ENCODE results near the gene LBR. TPM values are rescaled to one million over a fixed set of nuclear protein-coding genes. Genes with fewer than 3 reads are reported as not detected.

The LBR gene
- total RNA-seq, 4 donors from 2014 or later, result 82.3 to 157 (median 85.1) TPM

GRCh38 chr1:225422795-225423517 lies 4.9 kb downstream of the LBR start:
- intact Hi-C loops (cut with DNase I), result no loop called here
- H3K27me3 ChIP-seq, result no peaks in the 10 kb centered on the region
- H3K4me1 ChIP-seq, result peaks cover 30 to 64% (median 59%) of the 10 kb centered on the region in 4 donors
- DNase-seq (ENCODE audit: extremely low spot score), result no peak
- no peaks in the 10 kb centered on the region for H3K9me3 ChIP-seq
- 31% methylated on average over 7 of the region's 7 CpGs for WGBS
- peak overlapping the region; percentile 21 to 98 (median 94) for H3K27ac ChIP-seq (replicated peaks in 1 of 4)
- H3K4me3 ChIP-seq, result peak overlapping the region in 3 of 4 donors; percentile 0 to 83 (median 5)
- no peak for TF ChIP-seq CTCF (IDR thresholded peaks at IDR 0.05)
- peaks cover 14 to 37% (median 23%) of the 10 kb centered on the region in 4 donors for H3K36me3 ChIP-seq

GRCh38 chr1:225422031-225422605 lies 5.7 kb downstream of the LBR start:
- TF ChIP-seq POLR2A (IDR thresholded peaks at IDR 0.05; ENCODE audit: low read depth) (no peak), EP300 (IDR thresholded peaks at IDR 0.05) (no peak), POLR2AphosphoS5 (IDR thresholded peaks at IDR 0.05) (no peak), CTCF (IDR thresholded peaks at IDR 0.05) (no peak)
- H3K36me3 ChIP-seq, result peaks cover 19 to 45% (median 30%) of the 10 kb centered on the region in 4 donors
- DNase-seq (ENCODE audit: extremely low spot score), result no peak
- H3K27ac ChIP-seq (replicated peaks in 1 of 4), result peak overlapping the region; percentile 21 to 98 (median 94)
- intact Hi-C loops (cut with DNase I), result no loop called here
- H3K4me1 ChIP-seq, result peaks cover 29 to 73% (median 64%) of the 10 kb centered on the region in 4 donors
- H3K4me3 ChIP-seq, result peak overlapping the region in 1 of 4 donors; percentile 12
- no peaks in the 10 kb centered on the region for H3K27me3 ChIP-seq
- WGBS, result 54% methylated on average over 14 of the region's 14 CpGs
- no peaks in the 10 kb centered on the region for H3K9me3 ChIP-seq

- whole genome bisulfite sequencing, result 75% methylated on average over 4 of the region's 4 CpGs
- Histone ChIP-seq H3K9me3 (no peaks in the 10 kb centered on the region), H3K36me3 (peaks cover 40 to 81% (median 59%) of the 10 kb centered on the region in 4 donors), H3K27ac (replicated peaks in 1 of 4) (no peak overlapping the region), H3K27me3 (no peaks in the 10 kb centered on the region), H3K4me3 (no peak overlapping the region), H3K4me1 (peaks cover 2 to 68% (median 61%) of the 10 kb centered on the region in 4 donors)
- TF ChIP-seq POLR2A (IDR thresholded peaks at IDR 0.05; ENCODE audit: low read depth), result no peak
- no peak for TF ChIP-seq EP300 (IDR thresholded peaks at IDR 0.05)
- no peak for TF ChIP-seq POLR2AphosphoS5 (IDR thresholded peaks at IDR 0.05)
- TF ChIP-seq CTCF (IDR thresholded peaks at IDR 0.05), result no peak
- DNase-seq (ENCODE audit: extremely low spot score), result no peak
- intact Hi-C loops (cut with DNase I), result no loop called here
Observed at GRCh38 chr1:225418598-225418997, 9.2 kb downstream of the LBR start.

- peaks cover 40 to 80% (median 62%) of the 10 kb centered on the region in 4 donors for H3K36me3 ChIP-seq
- WGBS, result 86% methylated on average over 2 of the region's 2 CpGs
- H3K4me3 ChIP-seq, result no peak overlapping the region
- intact Hi-C loops (cut with DNase I), result no loop called here
- peaks cover 0 to 66% (median 59%) of the 10 kb centered on the region in 4 donors for H3K4me1 ChIP-seq
- no peaks in the 10 kb centered on the region for H3K27me3 ChIP-seq
- no peaks in the 10 kb centered on the region for H3K9me3 ChIP-seq
- TF ChIP-seq POLR2AphosphoS5 (IDR thresholded peaks at IDR 0.05) (no peak), POLR2A (IDR thresholded peaks at IDR 0.05; ENCODE audit: low read depth) (no peak), CTCF (IDR thresholded peaks at IDR 0.05) (no peak), EP300 (IDR thresholded peaks at IDR 0.05) (no peak)
- DNase-seq (ENCODE audit: extremely low spot score), result no peak
- no peak overlapping the region for H3K27ac ChIP-seq (replicated peaks in 1 of 4)
Observed at GRCh38 chr1:225418059-225418458, 9.8 kb downstream of the LBR start.

Data from esophagus muscularis mucosa (tissue), 4 donors.